ENCODE measurements around the gene REXO1.

- TF ChIP-seq POLR2AphosphoS5 (IDR thresholded peaks at IDR 0.05; ENCODE audit: low read depth, low read length), result no peak
- TF ChIP-seq POLR2A (IDR thresholded peaks at IDR 0.05; ENCODE audit: low read depth, low read length), result no peak
- TF ChIP-seq SPI1 (IDR thresholded peaks at IDR 0.05; ENCODE audit: low read depth, low read length), result no peak
- TF ChIP-seq TAF1 (IDR thresholded peaks at IDR 0.05; ENCODE audit: low read depth, low read length), result no peak
- no peak for TF ChIP-seq POU2F2 (IDR thresholded peaks at IDR 0.05; ENCODE audit: low read depth, low read length)
- no peak for TF ChIP-seq PAX5 (IDR thresholded peaks at IDR 0.05; ENCODE audit: insufficient read depth, low read length, severe bottlenecking)
These were observed 28.7 kb downstream of the REXO1 start for GRCh38 chr19:1819341-1820255.

Measured in GM12891 (cell line).